Suprapubic skin (tissue), 3 donors: ENCODE results near the gene LINGO1.

Experiments used
- CTCF ChIP-seq, 2 donors: fragments of 200-600 bp in 1 of 2; fragments of 450-650 bp in 1 of 2; sonication (generic) in 1 of 2; IDR thresholded peaks; one replicate each; pipeline ENCODE4 v1.5.1; 2016 to 2019; ENCODE audit warnings: antibody characterized with exemption in 2 of 2, mild to moderate bottlenecking in 1 of 2, moderate library complexity in 1 of 2
- EP300 ChIP-seq: sonication (generic); formaldehyde crosslinking; IDR thresholded peaks from one replicate; pipeline ENCODE4 v1.6.1; 2017; ENCODE audit warnings: antibody characterized with exemption

- TF ChIP-seq CTCF (IDR thresholded peaks at IDR 0.05) (no peak), EP300 (no peak)
These were observed 63.0 kb downstream of the LINGO1 start for GRCh38 chr15:77569729-77570125.
